BE2C (cell line): Measurements from ENCODE around the gene MARCHF3.
"Not testable (repeated sequence)": the region's sequence is repeated elsewhere in the genome, so short reads cannot be mapped to it uniquely, and the experiment has no call there.

Source experiments
- DNase-seq: peaks from one replicate; pipeline ENCODE4 v3.0.0-alpha.2; 2020
- H3K27me3 ChIP-seq: fragments of 250-450 bp; sonication (Bioruptor Pico); 2 replicates; pipeline ENCODE4 v1.5.1; 2020; ENCODE audit warnings: mild to moderate bottlenecking
- H3K36me3 ChIP-seq: fragments of 250-450 bp; sonication (Bioruptor Pico); 2 replicates; pipeline ENCODE4 v1.5.1; 2020; ENCODE audit warnings: mild to moderate bottlenecking
- H3K4me1 ChIP-seq: fragments of 250-450 bp; sonication (Bioruptor Pico); 2 replicates; pipeline ENCODE4 v1.5.1; 2020
- H3K4me3 ChIP-seq: 2 replicates; pipeline ENCODE4 v1.5.1; 2011; ENCODE audit warnings: low read depth, low read length
- H3K9me3 ChIP-seq: fragments of 250-450 bp; sonication (Bioruptor Pico); 2 replicates; pipeline ENCODE4 v1.5.1; 2020
- CTCF ChIP-seq: IDR thresholded peaks from 2 replicates; pipeline ENCODE4 v1.5.1; 2012; ENCODE audit warnings: mild to moderate bottlenecking, low read depth, low read length

Gene MARCHF3

GRCh38 chr5:127063257-127063913, 33.0 kb upstream of the MARCHF3 start:
- H3K4me1 ChIP-seq, result no peaks in the 10 kb centered on the region
- no peak for TF ChIP-seq CTCF
- H3K27me3 ChIP-seq, result no peaks in the 10 kb centered on the region
- H3K9me3 ChIP-seq, result no peaks in the 10 kb centered on the region
- H3K36me3 ChIP-seq, result no peaks in the 10 kb centered on the region
- DNase-seq, result no peak
- no peak overlapping the region for H3K4me3 ChIP-seq

GRCh38 chr5:127061956-127062355, 31.6 kb upstream of the MARCHF3 start:
- Histone ChIP-seq H3K4me1 (no peaks in the 10 kb centered on the region), H3K36me3 (no peaks in the 10 kb centered on the region; the same call in 1 of the 2 replicates), H3K4me3 (no peak overlapping the region), H3K27me3 (no peaks in the 10 kb centered on the region), H3K9me3 (no peaks in the 10 kb centered on the region)
- no peak for TF ChIP-seq CTCF
- no peak for DNase-seq

GRCh38 chr5:127061537-127061936, 31.2 kb upstream of the MARCHF3 start:
- no peak for TF ChIP-seq CTCF
- no peak overlapping the region for H3K4me3 ChIP-seq
- H3K36me3 ChIP-seq, result peaks cover 2% of the 10 kb centered on the region; the same call in 1 of the 2 replicates
- no peak for DNase-seq
- H3K27me3 ChIP-seq, result no peaks in the 10 kb centered on the region
- no peaks in the 10 kb centered on the region for H3K4me1 ChIP-seq
- no peaks in the 10 kb centered on the region for H3K9me3 ChIP-seq

- Histone ChIP-seq H3K4me1 (no peaks in the 10 kb centered on the region), H3K27me3 (no peaks in the 10 kb centered on the region), H3K4me3 (no peak overlapping the region), H3K9me3 (no peaks in the 10 kb centered on the region), H3K36me3 (peaks cover 9% of the 10 kb centered on the region)
- DNase-seq, result no peak
- no peak for TF ChIP-seq CTCF
These were observed 30.2 kb upstream of the MARCHF3 start for GRCh38 chr5:127060470-127060985.

GRCh38 chr5:127056896-127057295, 26.5 kb upstream of the MARCHF3 start:
- no peaks in the 10 kb centered on the region for H3K27me3 ChIP-seq
- H3K4me3 ChIP-seq, result no peak overlapping the region
- no peaks in the 10 kb centered on the region for H3K4me1 ChIP-seq
- TF ChIP-seq CTCF, result no peak
- peaks cover 9% of the 10 kb centered on the region for H3K36me3 ChIP-seq
- DNase-seq, result no peak
- no peaks in the 10 kb centered on the region for H3K9me3 ChIP-seq

- H3K27me3 ChIP-seq, result no peaks in the 10 kb centered on the region
- no peak overlapping the region for H3K4me3 ChIP-seq
- H3K36me3 ChIP-seq, result peaks cover 9% of the 10 kb centered on the region
- no peaks in the 10 kb centered on the region for H3K4me1 ChIP-seq
- no peak for DNase-seq
- no peaks in the 10 kb centered on the region for H3K9me3 ChIP-seq
- TF ChIP-seq CTCF, result no peak
These were observed 25.7 kb upstream of the MARCHF3 start for GRCh38 chr5:127055880-127056653.

- not testable (repeated sequence) for DNase-seq, H3K36me3 ChIP-seq, H3K4me3 ChIP-seq, H3K27me3 ChIP-seq, H3K4me1 ChIP-seq, H3K9me3 ChIP-seq
These were observed 23.2 kb upstream of the MARCHF3 start for GRCh38 chr5:127053551-127053950.
